Fibroblast of gingiva (primary cell): ENCODE measurements around the gene L3MBTL4.
"Not testable (repeated sequence)": the region's sequence is repeated elsewhere in the genome, so short reads cannot be mapped to it uniquely, and the experiment has no call there.

Experiments
- DNase-seq: peaks from one replicate; pipeline ENCODE4 v3.0.0-alpha.2; 2011; ENCODE audit warnings: low read depth

Gene L3MBTL4

DNA sequence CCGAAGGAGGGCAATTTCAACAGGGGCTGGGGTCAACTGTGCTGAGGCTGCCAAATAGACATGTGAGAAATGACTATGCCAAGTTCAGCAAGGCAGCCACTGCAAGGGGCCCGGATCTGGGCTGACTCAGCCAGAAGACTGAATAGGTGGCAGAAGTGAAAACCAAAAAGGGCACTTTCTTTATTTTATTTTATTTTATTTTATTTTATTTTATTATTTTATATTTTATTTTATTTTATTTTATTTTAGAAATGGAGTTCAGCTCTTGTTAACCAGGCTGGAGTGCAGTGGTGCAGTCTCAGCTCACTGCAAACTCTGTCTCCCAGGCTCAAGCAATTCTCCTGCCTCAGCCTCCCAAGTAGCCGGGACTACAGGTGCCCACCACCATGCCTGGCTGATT, 228.9 kb downstream of the L3MBTL4 start:
- not testable (repeated sequence) for DNase-seq

DNA sequence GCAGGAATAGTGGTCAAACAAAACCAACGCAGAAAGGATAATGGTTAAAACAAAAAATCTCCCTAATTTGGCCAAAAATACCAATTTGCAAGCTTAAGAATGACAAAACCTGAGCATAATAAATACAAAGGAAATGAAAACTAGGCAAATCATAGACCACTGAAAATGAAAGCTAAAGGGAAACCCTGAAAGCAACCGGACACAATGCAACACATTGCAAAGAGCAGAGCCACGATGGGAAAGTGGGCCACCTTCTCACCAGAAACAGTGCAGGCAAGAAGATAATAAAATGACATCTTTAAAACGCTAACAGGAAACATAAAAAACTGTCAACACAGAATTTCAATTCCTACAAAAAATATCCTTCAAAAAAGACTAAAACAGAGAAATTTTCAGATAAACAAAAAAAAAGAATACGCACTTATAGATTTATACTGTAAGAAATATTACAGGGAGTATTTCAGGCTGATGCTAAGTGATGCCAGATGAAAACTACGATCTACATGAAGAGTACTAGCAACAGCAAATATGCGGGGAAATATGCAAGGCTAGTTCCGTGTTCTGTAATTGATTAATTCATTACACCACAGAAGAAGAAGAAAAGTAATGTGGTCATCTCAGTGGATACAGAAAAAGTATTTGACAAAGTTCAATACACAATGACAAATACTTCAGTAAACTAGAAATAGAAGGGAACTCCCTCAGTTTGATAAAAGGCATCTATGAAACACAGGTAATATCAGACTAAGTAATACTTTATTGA, 239.5 kb downstream of the L3MBTL4 start:
- no peak for DNase-seq

DNA sequence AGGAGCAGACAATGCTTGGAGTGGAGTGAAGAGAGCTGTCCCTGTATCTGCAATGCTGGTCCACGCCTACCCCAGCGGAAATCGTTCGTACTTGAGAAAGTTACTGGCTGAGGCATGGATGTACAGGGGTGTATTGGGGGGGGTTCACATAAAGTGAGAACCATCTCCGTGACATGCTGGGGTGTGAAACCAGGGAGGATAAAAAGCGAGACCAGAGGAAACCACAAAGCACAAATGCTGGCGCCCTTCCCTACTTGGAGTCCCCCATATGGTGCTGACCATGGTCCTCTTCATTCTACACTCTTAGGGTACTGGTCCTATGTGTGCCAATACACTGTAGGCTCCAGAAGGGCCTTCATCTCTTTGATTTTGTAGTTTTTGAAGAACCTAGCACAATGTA, 244.1 kb downstream of the L3MBTL4 start:
- no peak for DNase-seq

DNA sequence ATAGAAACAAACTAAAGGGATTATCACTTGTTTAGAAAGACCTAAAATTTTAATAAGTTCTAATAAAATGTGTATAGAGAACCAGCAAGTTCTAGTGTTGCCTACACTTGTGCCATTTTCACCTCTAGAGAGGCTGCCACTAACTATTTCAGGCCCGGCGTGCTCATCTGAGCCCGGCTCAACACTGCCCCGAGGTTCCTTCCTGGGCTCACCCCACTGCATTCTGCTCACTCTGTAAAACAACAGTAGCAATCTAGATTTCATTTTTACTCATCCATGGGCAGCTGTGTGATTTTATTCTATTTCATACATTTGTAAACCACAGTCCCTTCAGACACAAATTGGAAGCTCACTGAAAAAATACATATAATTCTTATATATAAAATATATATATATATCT, 253.2 kb downstream of the L3MBTL4 start:
- no peak for DNase-seq

DNA sequence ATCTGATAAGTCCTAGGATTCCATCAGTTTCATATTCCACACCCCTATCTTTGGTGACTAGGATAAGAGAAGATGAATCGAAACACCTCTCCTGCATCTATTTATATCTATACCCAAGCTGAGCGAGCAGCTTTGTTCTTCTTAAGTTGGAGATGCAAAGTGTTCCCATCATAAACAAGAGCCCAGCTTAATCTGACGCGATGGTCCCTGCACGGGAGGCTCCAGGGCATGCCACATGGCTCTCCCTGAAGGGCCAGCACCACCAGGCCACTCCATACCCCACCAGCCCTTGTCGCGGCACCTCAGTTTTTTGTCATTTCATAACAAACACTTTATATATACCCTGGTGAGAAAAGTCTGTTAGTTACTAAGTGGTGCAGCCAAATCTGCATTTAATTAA, 255.3 kb downstream of the L3MBTL4 start:
- no peak for DNase-seq

DNA sequence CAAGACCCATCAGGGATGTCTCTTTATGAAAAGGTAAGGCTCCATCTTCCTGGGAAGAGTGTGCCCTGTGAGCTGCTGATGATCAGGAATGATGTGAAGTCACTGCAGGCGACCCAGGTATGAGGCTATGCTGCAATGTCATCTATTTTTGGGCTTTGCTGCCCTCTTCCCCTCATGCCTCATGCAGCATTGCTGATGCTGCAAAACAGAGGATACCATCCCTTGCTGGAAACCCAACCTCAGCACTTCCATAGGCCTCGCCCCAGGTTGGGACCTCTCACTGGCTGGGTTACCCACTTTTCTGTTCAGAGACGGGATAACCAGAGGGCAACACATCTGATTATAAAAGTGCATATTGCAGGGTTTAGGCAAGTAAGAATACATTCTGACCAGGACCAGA, 255.8 kb downstream of the L3MBTL4 start:
- no peak for DNase-seq

DNA sequence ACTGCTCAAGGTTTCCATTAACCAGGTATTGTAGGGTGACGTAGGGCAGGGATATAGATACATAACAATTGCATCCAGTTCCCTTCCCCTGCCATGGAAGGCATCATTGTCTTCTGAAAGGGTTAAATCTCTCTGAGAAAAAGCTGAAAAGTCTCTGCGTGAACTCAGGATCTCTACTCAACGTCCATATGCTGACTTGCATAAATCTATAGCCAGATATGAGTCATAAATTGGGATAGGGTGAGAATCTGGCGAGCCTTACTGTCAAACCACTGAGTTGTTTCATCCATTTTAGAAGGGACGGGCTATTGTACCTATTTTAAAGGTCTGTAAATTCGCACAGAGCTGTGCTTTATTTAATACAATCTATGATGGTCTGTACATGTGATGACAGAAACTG, 258.3 kb downstream of the L3MBTL4 start:
- DNase-seq = no peak

DNA sequence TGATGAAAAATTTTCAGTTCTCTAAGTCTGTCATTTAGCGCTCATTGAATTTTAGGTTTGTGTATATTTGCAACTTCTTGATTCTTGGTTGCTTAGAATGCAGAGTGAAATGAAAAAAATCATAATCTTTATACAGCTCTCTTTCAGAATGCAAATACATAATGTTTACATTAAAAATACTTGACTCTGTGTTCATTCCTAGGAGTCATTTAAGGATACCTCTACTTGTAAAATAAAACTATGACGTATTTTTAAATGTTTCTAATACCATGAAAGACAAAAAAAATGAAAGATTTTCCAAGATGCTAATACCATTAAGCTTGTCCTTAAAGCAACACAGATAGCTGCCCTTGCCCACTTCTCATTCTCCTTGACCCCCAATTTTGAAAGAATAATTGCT, 259.0 kb downstream of the L3MBTL4 start:
- DNase-seq = no peak

DNA sequence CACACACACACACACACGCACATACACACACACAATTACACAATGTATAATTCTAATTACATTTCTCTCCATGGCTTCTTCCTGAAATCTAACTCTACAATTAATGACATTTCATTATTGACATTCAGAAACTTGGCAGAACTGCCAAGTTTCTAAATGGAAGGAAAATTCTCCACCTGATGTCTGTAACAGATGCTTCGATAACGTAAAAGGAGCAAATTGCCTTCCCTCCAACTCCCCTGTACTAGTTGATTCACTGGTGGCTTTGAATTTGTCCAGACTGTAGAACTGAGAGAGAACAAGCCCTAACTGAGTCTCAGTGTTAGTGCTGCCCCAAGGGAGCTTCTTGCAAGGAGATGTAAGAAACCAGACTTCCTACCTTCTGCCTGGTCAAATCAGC, 264.3 kb downstream of the L3MBTL4 start:
- DNase-seq = no peak

DNA sequence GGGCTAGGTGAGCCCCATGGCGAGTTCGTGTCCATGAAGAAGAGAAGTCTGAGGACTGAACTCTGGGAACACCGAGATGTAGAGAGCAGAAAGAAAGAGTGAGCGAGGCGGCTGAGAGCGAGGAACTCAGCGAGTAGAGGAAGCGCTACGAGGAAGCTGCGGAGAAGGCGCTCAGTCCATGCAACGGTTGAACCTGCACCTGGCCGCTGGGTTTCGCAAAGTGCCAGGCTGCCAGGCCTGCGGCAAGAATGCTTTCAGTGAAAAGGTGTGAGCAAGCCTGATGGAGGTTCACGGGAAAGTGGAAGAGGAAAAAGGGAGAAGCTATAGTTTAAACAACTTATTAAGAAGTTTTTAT, 268.4 kb downstream of the L3MBTL4 start:
- DNase-seq = no peak

DNA sequence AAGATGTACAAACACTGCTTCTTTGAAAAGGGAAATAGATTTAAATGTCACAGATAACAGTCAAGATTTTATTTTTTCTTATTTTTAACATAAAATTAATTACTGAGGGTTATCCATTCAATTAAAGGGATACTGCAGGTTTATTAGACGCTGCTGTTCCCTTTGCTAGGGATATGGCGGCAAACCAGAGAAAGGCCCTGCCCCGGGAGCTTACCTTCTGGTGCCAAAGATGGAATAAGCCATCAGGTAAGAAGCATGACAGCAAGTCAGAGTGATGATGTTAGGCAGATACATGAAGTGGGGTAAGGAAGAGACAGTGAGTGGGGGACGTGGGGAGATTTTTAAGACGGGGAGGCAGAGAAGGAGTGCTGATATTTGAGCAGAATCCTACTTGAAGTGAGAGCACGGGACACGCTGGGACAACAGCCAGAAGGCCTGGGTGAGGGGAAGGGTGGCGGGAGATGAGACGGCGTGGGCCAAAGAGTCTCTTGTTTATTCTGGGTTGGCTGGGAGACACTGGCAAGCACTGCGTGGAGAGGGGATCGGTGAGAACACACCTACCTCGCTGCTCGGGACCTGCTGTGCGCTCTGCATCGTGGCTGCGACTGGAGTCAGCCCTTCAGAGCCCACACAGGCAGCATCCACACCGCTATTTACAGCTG, 268.9 kb downstream of the L3MBTL4 start:
- DNase-seq = no peak

DNA sequence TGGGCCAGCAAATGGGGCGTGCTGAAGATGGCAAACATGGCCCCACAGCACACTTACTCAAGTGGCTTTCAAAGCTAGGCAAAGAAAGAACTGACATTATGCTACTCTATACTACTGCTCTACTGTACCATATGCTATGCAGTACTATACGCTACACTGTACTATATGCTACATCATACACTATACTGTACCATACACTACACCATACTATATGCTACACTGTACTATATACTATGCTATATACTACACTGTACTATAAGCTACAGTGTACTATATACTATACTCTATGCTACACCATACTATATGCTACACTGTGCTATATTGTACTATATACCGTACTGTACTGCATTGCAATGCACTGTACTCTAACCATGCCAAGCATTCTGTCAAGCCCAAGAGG, 275.7 kb downstream of the L3MBTL4 start:
- no peak for DNase-seq

DNA sequence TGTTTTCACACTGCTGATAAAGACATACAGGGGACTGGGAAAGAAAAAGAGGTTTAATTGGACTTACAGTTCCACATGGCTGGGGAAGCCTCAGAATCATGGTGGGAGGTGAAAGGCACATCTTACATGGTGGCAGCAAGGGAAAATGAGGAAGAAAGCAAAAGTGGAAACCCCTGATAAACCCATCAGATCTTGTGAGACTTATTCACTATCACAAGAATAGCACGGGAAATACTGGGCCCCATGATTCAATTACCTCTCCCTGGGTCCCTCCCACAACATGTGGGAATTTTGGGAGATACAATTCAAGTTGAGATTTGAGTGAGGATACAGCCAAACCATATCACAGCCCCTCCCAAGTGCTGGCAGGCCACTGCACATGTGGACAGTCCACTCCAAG, 278.8 kb downstream of the L3MBTL4 start:
- not testable (repeated sequence) for DNase-seq

DNA sequence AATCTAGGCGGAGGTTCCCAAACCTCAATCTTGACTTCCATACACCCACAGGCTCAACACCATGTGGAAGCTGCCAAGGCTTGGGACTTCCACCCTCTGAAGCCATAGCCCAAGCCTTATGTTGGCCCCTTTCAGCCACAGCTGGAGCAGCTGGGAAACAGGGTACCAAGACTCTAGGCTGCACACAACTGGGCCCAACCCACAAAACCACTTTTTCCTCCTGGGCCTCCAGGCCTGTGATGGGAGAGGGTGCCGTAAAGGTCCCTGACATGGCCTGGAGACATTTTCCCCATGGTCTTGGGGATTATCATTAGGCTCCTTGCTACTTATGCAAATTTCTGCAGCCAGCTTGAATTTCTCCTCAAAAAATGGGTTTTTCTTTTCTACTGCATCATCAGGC, 279.7 kb downstream of the L3MBTL4 start:
- not testable (repeated sequence) for DNase-seq

DNA sequence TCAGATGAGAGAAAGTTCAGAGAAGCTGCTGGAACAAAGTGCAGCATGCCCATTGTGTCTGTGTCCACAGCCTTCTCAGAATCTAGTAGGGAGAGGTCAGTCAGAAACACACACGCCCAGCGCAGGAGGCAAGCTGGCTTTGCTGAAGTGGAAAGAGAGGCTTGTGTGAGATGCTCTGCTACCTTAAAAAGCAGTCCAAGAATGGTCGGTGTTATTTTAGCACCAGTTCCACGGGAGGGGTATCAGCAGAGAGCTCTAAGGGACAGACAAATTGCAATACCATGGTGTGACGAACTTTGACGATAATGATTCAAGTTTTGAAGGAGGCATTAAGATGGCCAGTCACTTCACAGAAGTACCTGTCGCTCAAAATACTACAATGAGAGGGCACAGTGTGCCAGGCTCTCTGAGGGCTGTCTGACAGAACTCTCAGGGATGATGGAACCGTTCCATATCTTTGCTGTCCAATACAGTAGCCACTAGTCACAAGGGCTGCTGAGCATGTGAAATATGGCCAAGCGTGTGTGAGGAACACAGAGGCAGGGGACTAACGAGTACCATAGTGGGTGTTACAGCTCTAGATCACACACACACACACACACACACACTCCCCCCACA, 281.9 kb downstream of the L3MBTL4 start:
- DNase-seq = no peak

DNA sequence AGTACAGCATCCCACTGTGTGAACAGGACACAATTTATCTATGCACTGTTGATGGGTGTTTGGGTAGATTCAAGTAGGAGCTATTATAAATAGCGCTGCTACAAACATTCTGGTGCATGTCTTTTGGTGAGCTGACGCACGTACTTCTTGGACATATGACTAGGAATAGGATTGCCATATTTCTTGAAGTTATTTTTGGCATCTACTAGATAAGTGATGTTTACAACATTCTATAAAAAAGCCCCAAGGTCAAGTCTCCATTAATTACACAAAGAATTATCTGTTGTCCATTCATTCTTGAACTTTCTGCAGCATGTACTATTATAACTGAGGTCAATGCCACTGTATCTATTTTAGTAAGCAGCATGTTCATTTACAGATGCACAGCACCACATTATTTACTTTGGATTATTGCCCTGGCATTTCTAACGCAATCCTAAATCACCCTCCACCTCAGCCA, 293.9 kb downstream of the L3MBTL4 start:
- DNase-seq = no peak

DNA sequence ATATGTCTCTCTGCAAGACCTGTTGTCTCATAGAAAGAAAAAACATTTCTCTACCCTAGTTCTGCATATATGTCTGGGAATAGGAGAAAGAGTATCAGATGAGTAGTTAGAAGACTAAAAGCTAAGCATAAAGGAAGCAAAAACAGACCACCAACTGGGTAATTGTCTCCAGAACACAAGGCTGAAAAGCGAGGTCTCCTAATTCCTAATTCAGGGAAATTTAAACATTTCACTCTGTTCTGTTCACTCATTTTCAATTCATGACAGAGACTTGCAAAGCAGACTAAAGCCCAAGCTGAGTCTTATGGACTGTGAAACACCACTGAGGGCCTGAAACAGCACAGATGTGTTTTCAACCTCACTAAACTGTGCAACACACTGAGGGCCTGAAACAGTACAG, 294.9 kb downstream of the L3MBTL4 start:
- no peak for DNase-seq

DNA sequence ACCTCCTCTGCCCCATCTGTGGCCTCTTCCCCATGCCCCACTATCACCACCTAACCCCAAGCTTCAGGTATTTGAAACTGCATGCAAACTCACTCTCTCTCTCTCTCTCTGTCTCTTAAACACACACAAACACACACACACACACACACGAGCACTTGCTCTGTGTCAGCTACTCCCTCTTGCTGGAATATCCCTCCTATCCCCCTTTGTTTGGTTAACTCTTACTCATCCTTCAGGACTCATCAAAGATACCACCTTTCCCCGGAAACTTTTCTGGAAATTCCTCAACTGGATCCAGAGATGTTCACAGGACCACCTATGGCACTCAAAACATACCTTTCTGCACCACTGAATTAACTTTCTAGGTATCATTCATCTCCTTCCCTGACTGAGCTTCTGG, 296.6 kb downstream of the L3MBTL4 start:
- DNase-seq = no peak

DNA sequence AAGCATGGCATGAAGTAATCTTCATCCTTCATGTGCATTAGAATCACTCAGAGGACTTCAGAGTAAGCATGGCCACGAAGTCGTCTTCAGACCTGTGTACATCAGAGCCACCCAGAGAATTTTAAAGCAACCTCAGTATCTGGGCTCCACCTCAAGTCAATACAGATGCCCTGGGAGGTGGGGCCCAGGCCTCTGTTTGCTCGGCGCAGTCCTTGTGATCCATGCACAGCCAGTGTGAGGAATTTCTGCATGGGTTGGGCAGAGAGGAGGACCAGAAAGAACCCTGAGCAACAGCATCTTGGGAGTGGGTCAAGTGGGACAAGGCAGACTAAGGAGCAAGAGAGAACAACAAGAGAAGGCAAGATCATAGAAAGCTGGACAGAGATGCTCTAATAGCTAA, 299.0 kb downstream of the L3MBTL4 start:
- no peak for DNase-seq

DNA sequence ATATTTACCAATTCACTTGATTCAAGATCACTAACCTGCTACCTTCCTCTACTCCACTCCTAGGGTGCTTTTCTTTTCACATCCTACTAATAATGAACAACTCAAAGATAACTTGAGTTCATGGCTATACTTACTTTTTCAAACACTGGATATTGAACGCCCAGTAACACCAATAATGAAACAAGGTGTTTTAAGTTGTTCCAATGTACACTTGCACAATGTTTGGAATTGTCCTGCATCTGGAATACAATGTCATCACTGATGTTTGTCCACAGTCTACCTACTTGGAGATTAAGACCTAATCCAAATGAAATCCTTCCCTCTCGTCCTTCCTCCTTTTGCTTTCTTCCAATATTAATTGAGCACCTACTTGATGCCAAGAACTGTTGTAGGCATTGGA, 301.1 kb downstream of the L3MBTL4 start:
- DNase-seq = no peak

DNA sequence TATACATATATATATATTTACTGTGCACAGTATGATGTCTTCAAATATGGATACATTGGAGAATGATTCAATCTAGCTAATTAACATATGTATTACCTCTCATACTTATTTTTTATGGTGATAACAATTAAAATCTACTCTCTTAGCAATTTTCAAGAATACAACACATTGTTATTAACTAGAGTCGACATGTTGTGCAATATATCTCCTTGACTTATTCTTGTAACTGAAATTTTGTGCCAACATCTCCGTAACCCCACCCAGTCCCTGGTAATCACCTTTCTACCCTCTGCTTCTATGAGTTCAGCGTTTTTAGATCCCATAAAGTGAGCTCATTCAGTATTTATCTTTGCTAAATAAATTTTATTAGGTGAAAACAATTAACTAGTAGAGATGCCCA, 303.0 kb downstream of the L3MBTL4 start:
- DNase-seq = no peak

DNA sequence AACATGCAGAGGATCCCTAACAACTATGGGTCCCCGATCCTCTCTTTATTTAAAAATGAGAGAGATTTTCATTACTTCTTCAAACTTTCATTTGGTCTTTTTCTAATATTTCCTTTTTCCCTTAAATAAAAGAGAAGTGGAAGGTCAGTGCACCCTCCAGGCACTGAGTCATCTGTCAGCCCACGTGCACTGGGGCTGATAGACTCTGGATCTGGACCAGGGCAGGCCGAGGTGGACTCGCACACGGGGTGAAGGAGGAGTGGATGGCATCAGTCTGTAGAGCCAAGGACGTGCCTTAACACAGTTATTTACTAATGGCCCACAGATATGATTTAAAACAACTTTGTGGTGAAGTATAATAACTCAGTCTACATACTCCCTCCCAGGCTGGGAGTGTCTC, 305.0 kb downstream of the L3MBTL4 start:
- no peak for DNase-seq

DNA sequence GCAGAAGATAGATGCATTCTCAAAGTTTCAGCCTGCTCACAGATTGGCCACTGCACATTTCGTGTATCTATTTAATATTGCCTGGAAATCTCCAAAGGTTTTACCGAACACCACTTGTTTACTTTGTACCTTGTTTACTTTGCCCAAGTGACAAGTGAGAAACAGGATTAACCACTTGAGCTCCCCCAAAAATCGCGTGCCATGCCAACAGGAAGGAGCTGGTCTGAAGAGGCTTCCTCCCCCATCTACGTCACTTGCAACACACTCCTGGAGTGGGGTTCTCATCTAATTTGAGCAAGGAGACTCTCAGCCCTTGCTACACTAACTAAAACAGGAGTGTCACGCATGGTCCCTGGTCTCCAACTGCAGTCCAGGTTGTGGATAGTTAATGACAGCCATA, 306.9 kb downstream of the L3MBTL4 start:
- DNase-seq = no peak
